ENCODE measurements around the gene TXNRD3.

The TXNRD3 gene

GRCh38 chr3:126671521-126671920, 16.6 kb upstream of the TXNRD3 start:
- no peak for DNase-seq

GRCh38 chr3:126668450-126669401, 13.8 kb upstream of the TXNRD3 start:
- no peak for DNase-seq

GRCh38 chr3:126667631-126668449, 12.9 kb upstream of the TXNRD3 start:
- no peak for DNase-seq

GRCh38 chr3:126666658-126667528, 12.0 kb upstream of the TXNRD3 start:
- DNase-seq: no peak

- DNase-seq: no peak
Measured at GRCh38 chr3:126665959-126666657, 11.2 kb upstream of the TXNRD3 start.

GRCh38 chr3:126665221-126665936, 10.5 kb upstream of the TXNRD3 start:
- DNase-seq: no peak

- DNase-seq: no peak
Measured at GRCh38 chr3:126664591-126665214, 9.8 kb upstream of the TXNRD3 start.

GRCh38 chr3:126663750-126664149, 8.8 kb upstream of the TXNRD3 start:
- DNase-seq: no peak

GRCh38 chr3:126663257-126663656, 8.3 kb upstream of the TXNRD3 start:
- no peak for DNase-seq

- DNase-seq: no peak
Measured at GRCh38 chr3:126661532-126662364, 6.8 kb upstream of the TXNRD3 start.

GRCh38 chr3:126659915-126660886, 5.3 kb upstream of the TXNRD3 start:
- DNase-seq: peak; percentile 19

GRCh38 chr3:126658584-126658983, 3.7 kb upstream of the TXNRD3 start:
- DNase-seq: no peak

- DNase-seq: no peak
Measured at GRCh38 chr3:126657901-126658300, 3.0 kb upstream of the TXNRD3 start.

- no peak for DNase-seq
Measured at GRCh38 chr3:126656371-126657134, 1.6 kb upstream of the TXNRD3 start.

GRCh38 chr3:126655887-126656286, 963 bp upstream of the TXNRD3 start:
- DNase-seq: no peak

- DNase-seq: no peak
Measured at GRCh38 chr3:126649556-126650092, 5.3 kb downstream of the TXNRD3 start.

GRCh38 chr3:126646674-126647073, 8.2 kb downstream of the TXNRD3 start:
- DNase-seq: no peak

GRCh38 chr3:126644615-126645014, 10.3 kb downstream of the TXNRD3 start:
- no peak for DNase-seq
